ENCODE results near the gene SYT1.

- TF ChIP-seq, protein P1, sequence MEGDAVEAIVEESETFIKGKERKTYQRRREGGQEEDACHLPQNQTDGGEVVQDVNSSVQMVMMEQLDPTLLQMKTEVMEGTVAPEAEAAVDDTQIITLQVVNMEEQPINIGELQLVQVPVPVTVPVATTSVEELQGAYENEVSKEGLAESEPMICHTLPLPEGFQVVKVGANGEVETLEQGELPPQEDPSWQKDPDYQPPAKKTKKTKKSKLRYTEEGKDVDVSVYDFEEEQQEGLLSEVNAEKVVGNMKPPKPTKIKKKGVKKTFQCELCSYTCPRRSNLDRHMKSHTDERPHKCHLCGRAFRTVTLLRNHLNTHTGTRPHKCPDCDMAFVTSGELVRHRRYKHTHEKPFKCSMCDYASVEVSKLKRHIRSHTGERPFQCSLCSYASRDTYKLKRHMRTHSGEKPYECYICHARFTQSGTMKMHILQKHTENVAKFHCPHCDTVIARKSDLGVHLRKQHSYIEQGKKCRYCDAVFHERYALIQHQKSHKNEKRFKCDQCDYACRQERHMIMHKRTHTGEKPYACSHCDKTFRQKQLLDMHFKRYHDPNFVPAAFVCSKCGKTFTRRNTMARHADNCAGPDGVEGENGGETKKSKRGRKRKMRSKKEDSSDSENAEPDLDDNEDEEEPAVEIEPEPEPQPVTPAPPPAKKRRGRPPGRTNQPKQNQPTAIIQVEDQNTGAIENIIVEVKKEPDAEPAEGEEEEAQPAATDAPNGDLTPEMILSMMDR (conservative IDR thresholded peaks at IDR 0.05; ENCODE audit: low read depth in 2 of 2), result no peak
- TF ChIP-seq, protein P2, sequence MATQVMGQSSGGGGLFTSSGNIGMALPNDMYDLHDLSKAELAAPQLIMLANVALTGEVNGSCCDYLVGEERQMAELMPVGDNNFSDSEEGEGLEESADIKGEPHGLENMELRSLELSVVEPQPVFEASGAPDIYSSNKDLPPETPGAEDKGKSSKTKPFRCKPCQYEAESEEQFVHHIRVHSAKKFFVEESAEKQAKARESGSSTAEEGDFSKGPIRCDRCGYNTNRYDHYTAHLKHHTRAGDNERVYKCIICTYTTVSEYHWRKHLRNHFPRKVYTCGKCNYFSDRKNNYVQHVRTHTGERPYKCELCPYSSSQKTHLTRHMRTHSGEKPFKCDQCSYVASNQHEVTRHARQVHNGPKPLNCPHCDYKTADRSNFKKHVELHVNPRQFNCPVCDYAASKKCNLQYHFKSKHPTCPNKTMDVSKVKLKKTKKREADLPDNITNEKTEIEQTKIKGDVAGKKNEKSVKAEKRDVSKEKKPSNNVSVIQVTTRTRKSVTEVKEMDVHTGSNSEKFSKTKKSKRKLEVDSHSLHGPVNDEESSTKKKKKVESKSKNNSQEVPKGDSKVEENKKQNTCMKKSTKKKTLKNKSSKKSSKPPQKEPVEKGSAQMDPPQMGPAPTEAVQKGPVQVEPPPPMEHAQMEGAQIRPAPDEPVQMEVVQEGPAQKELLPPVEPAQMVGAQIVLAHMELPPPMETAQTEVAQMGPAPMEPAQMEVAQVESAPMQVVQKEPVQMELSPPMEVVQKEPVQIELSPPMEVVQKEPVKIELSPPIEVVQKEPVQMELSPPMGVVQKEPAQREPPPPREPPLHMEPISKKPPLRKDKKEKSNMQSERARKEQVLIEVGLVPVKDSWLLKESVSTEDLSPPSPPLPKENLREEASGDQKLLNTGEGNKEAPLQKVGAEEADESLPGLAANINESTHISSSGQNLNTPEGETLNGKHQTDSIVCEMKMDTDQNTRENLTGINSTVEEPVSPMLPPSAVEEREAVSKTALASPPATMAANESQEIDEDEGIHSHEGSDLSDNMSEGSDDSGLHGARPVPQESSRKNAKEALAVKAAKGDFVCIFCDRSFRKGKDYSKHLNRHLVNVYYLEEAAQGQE (IDR thresholded peaks at IDR 0.05; ENCODE audit: unreplicated experiment), result no peak
- no peak for TF ChIP-seq NANOG (IDR thresholded peaks at IDR 0.05; ENCODE audit: borderline replicate concordance)
- no peak for TF ChIP-seq JUNB (IDR thresholded peaks at IDR 0.05; ENCODE audit: unreplicated experiment)
- no peak for TF ChIP-seq EZH2phosphoT487 (IDR thresholded peaks at IDR 0.05; ENCODE audit: unreplicated experiment)
- no peak for TF ChIP-seq POLR2AphosphoS5 (IDR thresholded peaks at IDR 0.05; ENCODE audit: low read depth)
These were observed 264.4 kb downstream of the SYT1 start for GRCh38 chr12:79128956-79129355.
